Muscle layer of duodenum (tissue), 2 donors: Measurements from ENCODE around the gene RPS6KA2.

Experiments
- H3K27ac ChIP-seq: one replicate; pipeline ENCODE4 v1.7.0; 2013; ENCODE audit warnings: mild to moderate bottlenecking, low read length
- H3K27me3 ChIP-seq: one replicate; pipeline ENCODE4 v1.7.0; 2013; ENCODE audit warnings: low read depth, mild to moderate bottlenecking, control low read depth, low read length
- H3K36me3 ChIP-seq, 2 donors: one replicate each; pipeline ENCODE4 v1.7.0; 2013; ENCODE audit warnings: low read length in 2 of 2, control low read depth in 1 of 2, mild to moderate bottlenecking in 1 of 2; ENCODE audit not compliant: insufficient read depth in 2 of 2, control insufficient read depth in 1 of 2
- H3K4me1 ChIP-seq, 2 donors: one replicate each; pipeline ENCODE4 v1.7.0; 2013; ENCODE audit warnings: low read length in 2 of 2, mild to moderate bottlenecking in 2 of 2, control low read depth in 1 of 2, moderate library complexity in 1 of 2; ENCODE audit not compliant: insufficient read depth in 2 of 2, control insufficient read depth in 1 of 2
- H3K4me3 ChIP-seq, 2 donors: one replicate each; pipeline ENCODE4 v1.7.0; 2013; ENCODE audit warnings: low read length in 2 of 2, low read depth in 1 of 2, mild to moderate bottlenecking in 1 of 2
- H3K9me3 ChIP-seq, 2 donors: one replicate each; pipeline ENCODE4 v1.7.0; 2013; ENCODE audit warnings: low read length in 2 of 2, control low read depth in 1 of 2, mild to moderate bottlenecking in 1 of 2; ENCODE audit not compliant: control insufficient read depth in 1 of 2
- donor health status: healthy.

Gene RPS6KA2

DNA sequence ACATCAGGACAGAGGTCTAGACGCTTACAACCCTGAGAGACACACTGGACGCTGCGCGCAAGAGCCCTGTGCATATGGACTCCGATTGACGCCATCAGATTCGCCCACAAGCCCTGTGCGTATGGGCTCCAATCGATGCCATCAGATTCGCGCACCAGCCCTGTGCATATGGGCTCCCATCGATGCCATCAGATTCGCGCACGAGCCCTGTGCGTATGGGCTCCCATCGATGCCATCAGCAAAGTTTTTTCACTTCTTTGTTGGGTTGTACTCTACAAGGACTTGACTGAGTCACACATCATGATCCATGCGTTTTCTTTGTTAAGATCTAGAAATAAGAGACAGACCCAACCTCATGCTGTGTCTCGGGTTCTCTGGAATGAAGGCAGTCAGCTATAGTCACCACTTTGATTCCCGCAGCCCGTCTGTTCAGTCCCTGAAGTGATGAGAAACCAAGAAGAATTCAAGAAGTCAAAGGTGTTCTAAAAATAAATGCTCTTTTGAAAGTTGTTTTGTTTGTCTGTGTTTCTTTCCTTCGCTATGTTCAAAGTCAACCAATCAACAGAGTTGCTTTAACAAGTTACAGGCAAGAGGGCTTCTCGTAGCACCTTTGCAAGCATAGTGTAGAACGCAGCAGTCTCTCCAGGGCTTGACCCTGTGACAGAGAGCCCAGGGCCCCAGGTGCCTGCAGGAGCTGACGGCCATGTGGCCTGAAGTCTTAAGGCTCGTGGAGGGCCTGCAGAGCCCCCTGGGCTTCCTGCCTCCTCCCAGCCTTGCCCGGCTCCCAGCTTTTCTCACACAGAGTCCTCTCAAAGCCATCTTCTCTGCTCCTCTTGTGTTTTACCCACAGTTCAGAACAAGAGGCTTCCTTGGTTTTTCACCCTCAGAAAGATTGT is 7.9 kb downstream of the RPS6KA2 start:
- H3K27me3 ChIP-seq = no peaks in the 10 kb centered on the region
- no peak overlapping the region for H3K4me3 ChIP-seq
- peaks cover 0 to 7% of the 10 kb centered on the region in 2 donors for H3K36me3 ChIP-seq
- peak overlapping the region; percentile 32 for H3K27ac ChIP-seq
- no peaks in the 10 kb centered on the region for H3K9me3 ChIP-seq
- H3K4me1 ChIP-seq = peaks cover 5 to 20% of the 10 kb centered on the region in 2 donors

DNA sequence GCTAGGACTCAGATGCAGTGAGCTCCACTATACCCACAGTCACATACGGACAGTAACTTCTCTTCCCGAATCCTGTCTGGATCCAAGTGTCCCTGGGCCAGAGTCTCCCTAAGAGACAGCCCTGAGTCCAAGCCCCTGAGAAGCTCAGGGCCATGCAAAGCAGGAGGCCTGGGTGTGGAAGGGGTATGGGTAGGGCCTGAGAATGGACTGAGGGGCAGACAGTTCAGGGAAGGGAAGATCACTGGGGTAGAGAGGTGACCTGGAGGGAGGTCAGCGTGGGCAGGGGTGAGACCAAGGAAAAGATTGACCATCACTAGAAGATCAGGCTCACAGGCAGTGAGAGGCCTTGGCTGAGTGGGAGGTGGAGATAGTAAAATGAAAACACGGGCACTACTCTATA is 8.8 kb downstream of the RPS6KA2 start:
- Histone ChIP-seq H3K4me1 (peaks cover 5 to 20% of the 10 kb centered on the region in 2 donors), H3K4me3 (no peak overlapping the region), H3K27me3 (no peaks in the 10 kb centered on the region), H3K9me3 (no peaks in the 10 kb centered on the region), H3K27ac (no peak overlapping the region), H3K36me3 (peaks cover 0 to 7% of the 10 kb centered on the region in 2 donors)

DNA sequence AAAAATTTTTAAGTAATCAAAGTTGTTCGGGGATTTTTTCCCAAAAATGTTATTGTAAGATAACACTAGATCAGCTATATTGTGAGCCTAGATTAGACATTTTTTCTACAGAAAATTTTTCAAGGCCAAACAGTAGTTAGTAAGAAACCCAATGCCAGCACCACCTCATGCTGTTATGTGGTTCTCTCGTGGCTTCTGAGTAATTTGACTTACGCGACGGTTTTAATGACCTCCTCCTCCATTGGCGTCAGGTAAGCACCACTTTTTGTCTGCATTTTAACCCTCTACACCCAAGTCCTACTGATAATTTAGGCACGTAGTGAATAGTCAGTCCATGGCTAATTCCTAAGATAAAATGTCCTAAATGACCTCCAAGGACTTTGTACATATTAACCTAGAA is 9.7 kb downstream of the RPS6KA2 start:
- Histone ChIP-seq H3K4me3 (no peak overlapping the region), H3K27ac (no peak overlapping the region), H3K4me1 (peaks cover 5 to 20% of the 10 kb centered on the region in 2 donors), H3K36me3 (peaks cover 0 to 7% of the 10 kb centered on the region in 2 donors), H3K9me3 (no peaks in the 10 kb centered on the region), H3K27me3 (no peaks in the 10 kb centered on the region)

DNA sequence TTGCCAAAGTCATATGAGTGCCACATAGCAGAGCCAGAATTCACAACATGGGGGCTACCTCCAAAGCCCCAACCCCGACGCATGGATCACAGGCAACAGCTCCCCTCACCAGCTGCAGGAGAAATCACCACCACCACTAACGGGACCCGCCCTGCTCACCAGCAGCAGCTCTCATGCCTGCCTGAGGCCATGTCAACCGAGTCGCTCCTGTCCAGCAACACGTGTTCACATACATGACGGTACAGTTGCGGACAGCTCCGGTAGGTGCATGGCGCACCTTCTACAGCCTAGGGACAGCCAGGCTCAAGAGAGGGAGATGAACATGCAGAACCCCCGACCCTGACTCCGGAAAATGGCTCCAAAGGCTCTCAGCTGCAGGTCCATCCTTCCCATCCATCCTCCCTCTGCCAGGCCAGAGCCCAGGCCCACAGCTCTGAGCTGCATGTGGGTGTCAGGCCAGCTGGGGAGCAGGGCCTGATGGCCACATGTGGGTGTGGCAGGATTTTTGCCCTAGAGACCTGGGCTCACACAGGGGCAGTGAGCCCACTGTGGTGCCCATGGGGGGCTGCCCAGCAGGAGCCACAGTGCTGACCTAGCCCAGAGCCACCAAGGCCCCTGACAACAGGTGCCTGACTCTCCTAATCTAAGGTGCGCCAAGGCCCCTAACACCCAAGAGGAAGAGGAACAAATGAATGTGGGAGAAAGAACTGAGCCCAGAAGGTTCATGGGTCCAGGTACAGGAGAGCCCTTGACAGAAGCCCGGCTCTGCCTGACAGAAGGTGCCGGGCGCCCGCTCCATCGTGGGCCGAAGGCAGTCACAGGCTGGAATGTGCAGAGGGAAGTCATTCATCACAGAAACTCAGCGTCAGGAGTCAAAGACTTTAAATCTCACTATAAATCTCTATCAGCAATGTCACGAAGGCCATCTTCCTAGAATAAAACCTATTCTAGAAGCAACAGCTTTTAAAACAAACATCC is 10.5 kb downstream of the RPS6KA2 start:
- Histone ChIP-seq H3K36me3 (peaks cover 0 to 7% of the 10 kb centered on the region in 2 donors), H3K4me1 (peaks cover 5 to 20% of the 10 kb centered on the region in 2 donors), H3K9me3 (no peaks in the 10 kb centered on the region), H3K27me3 (no peaks in the 10 kb centered on the region), H3K27ac (no peak overlapping the region), H3K4me3 (no peak overlapping the region)

DNA sequence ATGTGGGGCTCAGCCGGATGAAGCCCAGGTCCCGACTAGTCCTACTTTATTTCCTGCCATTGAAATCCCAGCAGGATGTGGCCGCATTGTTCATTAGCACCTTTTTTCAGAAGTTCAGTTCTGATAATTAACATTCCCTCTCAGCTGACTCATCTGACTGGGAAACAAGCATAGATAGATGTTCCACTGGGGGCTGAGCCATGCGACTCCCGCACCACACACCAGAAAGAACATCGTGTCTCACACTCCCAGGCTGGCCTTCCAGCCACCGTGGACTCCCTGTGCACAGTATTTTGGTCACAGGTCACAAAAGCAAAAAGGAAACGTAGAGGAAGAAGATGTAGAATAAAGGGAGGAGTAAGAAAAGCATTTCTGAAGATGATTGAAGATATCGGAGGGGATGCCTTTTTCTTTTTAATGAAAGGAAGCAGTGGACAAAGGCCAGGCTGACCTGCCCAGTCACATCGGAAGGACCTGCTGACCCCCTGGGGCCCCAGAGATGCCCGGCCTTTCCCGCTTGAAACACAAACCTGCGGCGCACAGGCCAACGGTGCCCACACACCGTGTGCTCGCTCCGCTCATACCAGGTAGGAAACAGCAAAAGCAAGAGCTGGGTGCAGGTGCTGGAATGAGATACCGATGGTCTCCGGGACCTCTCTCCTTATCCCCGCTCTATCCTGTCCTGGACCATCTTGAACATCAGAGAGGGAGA is 11.8 kb downstream of the RPS6KA2 start:
- peak overlapping the region; percentile 45 for H3K27ac ChIP-seq
- H3K4me3 ChIP-seq = no peak overlapping the region
- H3K27me3 ChIP-seq = no peaks in the 10 kb centered on the region
- peaks cover under 1 to 11% of the 10 kb centered on the region in 2 donors for H3K4me1 ChIP-seq
- H3K9me3 ChIP-seq = no peaks in the 10 kb centered on the region
- peaks cover 0 to 7% of the 10 kb centered on the region in 2 donors for H3K36me3 ChIP-seq

DNA sequence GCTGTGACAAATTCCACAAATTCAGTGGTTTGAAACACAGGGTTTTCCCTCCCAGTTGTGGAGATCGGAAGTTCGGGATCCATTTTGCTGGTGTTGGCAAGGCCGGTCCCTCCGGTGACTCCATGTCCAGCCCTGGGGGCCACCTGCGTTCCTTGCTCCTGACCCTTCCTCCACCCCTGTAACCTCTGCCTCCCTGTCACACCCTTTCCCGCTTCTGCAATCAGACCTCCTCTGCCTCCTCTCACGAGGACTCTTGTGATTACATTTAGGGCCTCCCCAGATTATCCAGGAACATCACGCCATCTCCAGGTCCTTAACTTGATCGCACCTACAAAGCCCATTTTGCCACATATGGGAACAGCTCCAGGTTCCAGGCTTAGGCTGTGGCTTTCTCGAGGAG is 12.5 kb downstream of the RPS6KA2 start:
- Histone ChIP-seq H3K4me3 (no peak overlapping the region), H3K27me3 (no peaks in the 10 kb centered on the region), H3K27ac (peak overlapping the region; percentile 45), H3K36me3 (peaks cover 0 to 7% of the 10 kb centered on the region in 2 donors), H3K4me1 (peaks cover 0 to 4% of the 10 kb centered on the region in 2 donors), H3K9me3 (no peaks in the 10 kb centered on the region)

DNA sequence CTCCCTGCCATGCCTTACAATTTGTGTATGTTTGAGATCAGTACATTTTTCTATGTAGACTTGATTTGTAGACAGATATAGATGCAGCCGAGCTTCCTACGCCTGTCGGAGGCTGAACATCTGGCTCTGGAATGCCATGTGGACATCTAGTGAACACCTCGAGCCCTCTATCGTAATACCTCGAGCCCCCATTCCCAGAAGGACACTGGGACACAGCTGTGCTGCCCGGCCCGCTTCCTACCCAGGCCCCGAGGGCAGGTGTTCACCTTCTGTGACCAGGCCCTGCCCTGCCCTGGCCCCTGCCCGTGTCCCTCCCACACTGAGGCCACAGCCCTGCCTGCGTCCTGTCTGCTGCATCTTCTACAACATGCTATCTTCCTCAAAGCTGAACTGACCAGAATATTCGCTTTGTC is 12.9 kb downstream of the RPS6KA2 start:
- H3K27me3 ChIP-seq = no peaks in the 10 kb centered on the region
- H3K36me3 ChIP-seq = peaks cover 0 to 7% of the 10 kb centered on the region in 2 donors
- H3K4me3 ChIP-seq = no peak overlapping the region
- peak overlapping the region; percentile 45 for H3K27ac ChIP-seq
- peaks cover 0 to under 1% of the 10 kb centered on the region in 2 donors for H3K4me1 ChIP-seq
- no peaks in the 10 kb centered on the region for H3K9me3 ChIP-seq

DNA sequence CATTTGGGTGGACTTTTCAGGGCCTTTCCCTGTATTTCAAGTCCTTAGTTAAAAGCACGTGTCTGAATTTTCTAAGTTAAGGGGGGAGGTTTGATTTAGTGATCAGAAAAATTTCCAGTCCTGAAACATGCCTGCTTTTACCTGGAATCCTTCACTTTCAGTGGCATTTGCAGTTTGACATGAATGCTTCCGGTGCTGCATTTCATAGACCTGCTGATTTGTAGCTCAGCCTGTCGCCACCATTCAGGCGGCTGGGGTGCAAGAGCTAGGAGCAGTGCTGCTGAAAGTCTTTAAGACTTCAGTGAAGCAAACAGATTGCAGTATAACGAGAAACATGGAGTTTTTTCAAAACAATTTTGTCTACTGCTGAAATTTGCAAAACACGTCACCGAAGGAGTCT is 14.0 kb downstream of the RPS6KA2 start:
- no peaks in the 10 kb centered on the region for H3K4me1 ChIP-seq
- no peaks in the 10 kb centered on the region for H3K27me3 ChIP-seq
- H3K4me3 ChIP-seq = no peak overlapping the region
- H3K27ac ChIP-seq = no peak overlapping the region
- no peaks in the 10 kb centered on the region for H3K9me3 ChIP-seq
- no peaks in the 10 kb centered on the region for H3K36me3 ChIP-seq

DNA sequence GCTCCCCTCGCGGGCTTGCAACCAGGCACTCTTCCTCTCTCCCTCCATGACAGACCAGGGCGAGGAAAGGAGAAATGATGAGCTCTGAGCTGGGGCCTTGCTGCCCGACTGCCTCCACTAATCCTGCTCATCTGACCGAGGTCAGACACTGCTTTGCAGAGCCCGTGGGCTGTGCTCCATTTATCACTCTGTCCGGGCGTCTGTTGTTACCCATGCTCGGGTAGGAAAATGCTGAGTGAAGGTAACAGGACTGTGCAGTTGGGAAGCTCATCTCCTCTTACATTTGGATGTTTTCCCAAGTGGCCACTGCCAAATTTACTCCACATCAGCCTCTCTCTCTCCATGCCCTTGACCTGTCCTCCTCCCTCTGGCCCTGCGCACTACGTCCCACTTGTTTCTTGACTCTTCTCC is 14.6 kb downstream of the RPS6KA2 start:
- no peak overlapping the region for H3K27ac ChIP-seq

DNA sequence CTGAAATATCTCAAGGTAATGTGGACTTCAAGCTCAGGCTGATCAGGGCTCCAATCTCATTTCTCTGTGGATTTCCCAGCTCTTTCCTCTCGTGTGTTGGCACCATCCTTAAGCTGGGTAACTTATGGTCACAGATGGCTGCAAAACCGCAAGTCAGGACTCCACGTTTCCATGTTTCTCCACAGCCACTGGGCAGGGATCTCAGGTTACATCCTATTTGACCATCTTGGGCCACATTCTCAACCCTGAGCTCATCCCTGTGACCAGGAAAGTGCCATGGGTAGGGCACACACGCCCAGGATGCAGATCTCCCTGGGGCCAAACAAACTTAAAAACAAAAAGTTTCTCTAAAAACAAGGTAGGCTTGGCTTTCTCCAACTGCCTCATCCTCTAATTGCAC is 15.4 kb downstream of the RPS6KA2 start:
- Histone ChIP-seq H3K27ac (no peak overlapping the region), H3K4me1 (no peaks in the 10 kb centered on the region), H3K27me3 (no peaks in the 10 kb centered on the region), H3K4me3 (no peak overlapping the region), H3K9me3 (no peaks in the 10 kb centered on the region), H3K36me3 (no peaks in the 10 kb centered on the region)

More for the DNA sequence above, 14.6 kb downstream of the RPS6KA2 start:
- H3K4me1 ChIP-seq = no peaks in the 10 kb centered on the region
- H3K27me3 ChIP-seq = no peaks in the 10 kb centered on the region
- H3K36me3 ChIP-seq = no peaks in the 10 kb centered on the region
- H3K9me3 ChIP-seq = no peaks in the 10 kb centered on the region
- no peak overlapping the region for H3K4me3 ChIP-seq
